CD14-positive monocyte (primary cell): ENCODE measurements around the gene CARNS1. TPM values are rescaled to one million over a fixed set of nuclear protein-coding genes. Genes with fewer than 3 reads are reported as not detected.
A peak's percentile ranks its signal among the peaks of the same experiment; 100 is the strongest.

Experiments
- DNase-seq, 3 donors: peaks; one replicate each; pipeline ENCODE4 v3.0.0-alpha.2; 2011 to 2022
- H2AFZ ChIP-seq: 2 replicates; pipeline ENCODE4 v1.6.0; 2012; ENCODE audit warnings: mild to moderate bottlenecking, low read depth, low read length, inconsistent platforms; ENCODE audit not compliant: insufficient read depth, poor library complexity, severe bottlenecking
- H3K27ac ChIP-seq, 2 donors: 1 replicate in 1 of 2; 2 replicates in 1 of 2; pipeline ENCODE4 v1.5.1; 2012 to 2013; ENCODE audit warnings: low read length in 2 of 2, control low read depth in 1 of 2, inconsistent platforms in 1 of 2, low read depth in 1 of 2, mild to moderate bottlenecking in 1 of 2
- H3K27me3 ChIP-seq, 2 donors: one replicate each; pipeline versions ENCODE4 v1.6.0 to v1.6.1; 2011 to 2013; ENCODE audit warnings: low read length in 2 of 2; ENCODE audit not compliant: control insufficient read depth in 2 of 2, insufficient read depth in 2 of 2
- H3K36me3 ChIP-seq, 2 donors: replicated peaks in 1 of 2; 1 replicate in 1 of 2; 2 replicates in 1 of 2; pipeline versions ENCODE4 v1.5.1 to v1.6.1; 2012 to 2013; ENCODE audit warnings: low read length in 2 of 2, control low read depth in 1 of 2, inconsistent platforms in 1 of 2, mild to moderate bottlenecking in 1 of 2; ENCODE audit not compliant: insufficient read depth in 2 of 2, control insufficient read depth in 1 of 2
- H3K4me1 ChIP-seq, 2 donors: 1 replicate in 1 of 2; 2 replicates in 1 of 2; pipeline versions ENCODE4 v1.5.1 to v1.6.1; 2012 to 2013; ENCODE audit warnings: low read length in 2 of 2, control low read depth in 1 of 2, inconsistent platforms in 1 of 2, mild to moderate bottlenecking in 1 of 2, moderate library complexity in 1 of 2; ENCODE audit not compliant: insufficient read depth in 2 of 2, control insufficient read depth in 1 of 2
- H3K4me2 ChIP-seq: replicated peaks from 2 replicates; pipeline ENCODE3; 2012; ENCODE audit warnings: low read length, moderate library complexity, mild to moderate bottlenecking; ENCODE audit not compliant: poor library complexity, severe bottlenecking; ENCODE audit errors: extremely low read depth
- H3K4me3 ChIP-seq, 3 experiments: fragments of 200-600 bp in 1 of 3; sonication (generic) in 1 of 3; replicated peaks in 1 of 3; 1 replicate in 2 of 3; 2 replicates in 1 of 3; pipeline ENCODE4 v1.5.1; 2011 to 2013; ENCODE audit warnings: low read length in 3 of 3, mild to moderate bottlenecking in 3 of 3, control low read depth in 2 of 3, low read depth in 2 of 3, inconsistent platforms in 1 of 3, moderate library complexity in 1 of 3
- H3K79me2 ChIP-seq: 2 replicates; pipeline ENCODE4 v1.6.0; 2012; ENCODE audit warnings: mild to moderate bottlenecking, control low read depth, inconsistent platforms, low read length, moderate library complexity; ENCODE audit not compliant: insufficient read depth
- H3K9ac ChIP-seq: 2 replicates; pipeline ENCODE4 v1.6.0; 2017; ENCODE audit warnings: low read length, mild to moderate bottlenecking; ENCODE audit not compliant: insufficient read depth, poor library complexity, severe bottlenecking
- H3K9me3 ChIP-seq, 2 donors: replicated peaks in 1 of 2; 1 replicate in 1 of 2; 2 replicates in 1 of 2; pipeline versions ENCODE4 v1.5.1 to v1.6.1; 2012 to 2013; ENCODE audit warnings: low read length in 2 of 2, control low read depth in 1 of 2; ENCODE audit not compliant: control insufficient read depth in 1 of 2, insufficient read depth in 1 of 2
- H4K20me1 ChIP-seq: 2 replicates; pipeline ENCODE4 v1.6.0; 2012; ENCODE audit warnings: mild to moderate bottlenecking, low read length, control low read depth, moderate library complexity; ENCODE audit not compliant: insufficient read depth
- H3K27ac Mint-ChIP-seq, 7 donors: one replicate each; pipeline ENCODE4 v1.8.0; 2020; ENCODE audit warnings: mild to moderate bottlenecking in 7 of 7, mixed read lengths in 7 of 7, moderate library complexity in 6 of 7, inconsistent platforms in 2 of 7
- H3K27me3 Mint-ChIP-seq, 3 donors: one replicate each; pipeline ENCODE4 v1.8.0; 2021 to 2022; ENCODE audit warnings: low read depth in 3 of 3, mild to moderate bottlenecking in 3 of 3, mixed read lengths in 3 of 3, moderate library complexity in 3 of 3, inconsistent platforms in 1 of 3
- H3K36me3 Mint-ChIP-seq, 2 donors: one replicate each; pipeline ENCODE4 v1.8.0; 2020; ENCODE audit warnings: mixed read lengths in 2 of 2, inconsistent platforms in 1 of 2, mild to moderate bottlenecking in 1 of 2
- H3K4me1 Mint-ChIP-seq: one replicate; pipeline ENCODE4 v1.8.0; 2020; ENCODE audit warnings: mild to moderate bottlenecking, mixed read lengths
- H3K4me3 Mint-ChIP-seq, 2 donors: one replicate each; pipeline ENCODE4 v1.8.0; 2020; ENCODE audit warnings: mild to moderate bottlenecking in 2 of 2, mixed read lengths in 2 of 2, moderate library complexity in 1 of 2
- H3K9me3 Mint-ChIP-seq, 7 donors: one replicate each; pipeline ENCODE4 v1.8.0; 2020 to 2022; ENCODE audit warnings: mixed read lengths in 7 of 7, mild to moderate bottlenecking in 6 of 7, moderate library complexity in 6 of 7, inconsistent platforms in 2 of 7
- WGBS: methylation state at CpG from one replicate; pipeline ENCODE4 v1.1.5; 2013; ENCODE audit warnings: missing lambda C conversion rate; ENCODE audit not compliant: insufficient coverage; 5-methylcytosine and 5-hydroxymethylcytosine counted together
- intact Hi-C, 2 donors: fragments of 100-400 bp; cut with micrococcal nuclease; formaldehyde crosslinking; loops; one replicate each; pipeline versions ENCODE4 v1.15.0 to v1.15.1; 2023
- polyA plus RNA-seq, 3 donors: library from polyadenylated mRNA; depleted of rRNA in 1 of 3; unstranded in 2 of 3; stranded (reverse) in 1 of 3; fragments of 300-500 nt in 2 of 3; fragments of >200 nt in 1 of 3; fragmentation: Illumina TruSeq in 2 of 3; gene quantifications; 1 replicate in 2 of 3; 2 replicates in 1 of 3; pipeline ENCODE4 v1.2.3, GENCODE V29; 2012 to 2021
- TF ChIP-seq, protein P1 (sequence below): fragments of 200-600 bp; IDR thresholded peaks from one replicate; pipeline ENCODE4 v1.8.0; 2022; ENCODE audit warnings: antibody characterized with exemption, mild to moderate bottlenecking

The CARNS1 gene
- polyA plus RNA-seq, 3 donors, result 0.09 TPM; not detected in 2

DNA sequence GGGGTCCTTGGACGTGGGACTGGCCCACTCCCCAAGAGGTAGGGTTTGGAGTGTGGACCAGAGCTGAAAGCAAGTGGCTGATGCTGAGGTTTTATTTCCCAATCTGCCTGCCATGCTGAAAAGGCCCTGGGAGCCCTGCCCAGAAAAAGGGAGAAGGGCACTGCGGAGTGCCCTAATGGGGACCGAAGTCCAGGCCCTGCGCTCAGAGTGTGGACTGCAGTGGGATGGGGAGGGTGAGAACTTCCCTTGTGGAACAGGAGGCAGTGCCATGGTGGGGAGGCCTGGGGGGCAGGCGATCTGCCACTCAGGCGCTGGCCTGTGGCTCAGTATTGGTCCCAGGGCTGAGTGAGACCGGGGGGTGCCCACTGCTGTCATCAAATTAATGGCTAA, 32.7 kb downstream of the CARNS1 start:
- 96% methylated on average over 5 of the region's 7 CpGs for WGBS
- no peak overlapping the region for H3K27ac ChIP-seq

DNA sequence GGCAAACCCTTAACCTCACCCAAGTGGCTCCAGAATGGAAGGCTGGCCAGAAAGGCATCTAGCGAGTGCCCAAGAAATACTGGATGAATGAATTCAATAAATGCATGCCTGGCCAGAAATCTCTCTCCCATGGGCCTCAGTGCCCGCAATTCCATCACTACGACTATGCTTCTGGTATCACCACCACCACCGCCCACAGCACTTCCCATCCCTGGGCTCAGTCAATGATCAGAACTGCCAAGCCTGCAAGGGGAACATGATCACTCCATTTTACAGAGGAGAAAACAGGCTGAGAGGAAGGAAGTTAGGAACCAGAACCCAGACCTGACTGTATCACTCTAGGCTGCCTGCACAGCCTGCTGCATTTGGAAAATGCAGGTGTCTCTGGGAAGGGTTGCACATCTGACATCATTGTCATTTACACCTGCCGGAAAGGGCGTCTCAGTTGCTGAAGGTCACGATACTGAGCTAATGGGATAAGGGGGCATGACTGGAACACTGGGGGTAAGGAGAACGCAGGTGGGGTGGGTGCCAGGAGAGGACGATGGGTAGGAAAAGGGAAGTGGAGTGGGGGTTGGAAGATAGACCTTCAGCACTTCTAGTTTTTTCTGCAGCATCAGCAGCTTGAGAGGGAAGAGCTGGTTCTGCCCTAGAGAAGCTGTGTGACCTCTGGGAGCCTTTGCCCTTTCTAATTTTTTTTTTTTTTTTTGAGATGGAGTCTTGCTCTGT, 33.8 kb downstream of the CARNS1 start:
- TF ChIP-seq, protein P1, sequence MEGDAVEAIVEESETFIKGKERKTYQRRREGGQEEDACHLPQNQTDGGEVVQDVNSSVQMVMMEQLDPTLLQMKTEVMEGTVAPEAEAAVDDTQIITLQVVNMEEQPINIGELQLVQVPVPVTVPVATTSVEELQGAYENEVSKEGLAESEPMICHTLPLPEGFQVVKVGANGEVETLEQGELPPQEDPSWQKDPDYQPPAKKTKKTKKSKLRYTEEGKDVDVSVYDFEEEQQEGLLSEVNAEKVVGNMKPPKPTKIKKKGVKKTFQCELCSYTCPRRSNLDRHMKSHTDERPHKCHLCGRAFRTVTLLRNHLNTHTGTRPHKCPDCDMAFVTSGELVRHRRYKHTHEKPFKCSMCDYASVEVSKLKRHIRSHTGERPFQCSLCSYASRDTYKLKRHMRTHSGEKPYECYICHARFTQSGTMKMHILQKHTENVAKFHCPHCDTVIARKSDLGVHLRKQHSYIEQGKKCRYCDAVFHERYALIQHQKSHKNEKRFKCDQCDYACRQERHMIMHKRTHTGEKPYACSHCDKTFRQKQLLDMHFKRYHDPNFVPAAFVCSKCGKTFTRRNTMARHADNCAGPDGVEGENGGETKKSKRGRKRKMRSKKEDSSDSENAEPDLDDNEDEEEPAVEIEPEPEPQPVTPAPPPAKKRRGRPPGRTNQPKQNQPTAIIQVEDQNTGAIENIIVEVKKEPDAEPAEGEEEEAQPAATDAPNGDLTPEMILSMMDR, result no peak
- peaks cover 36% of the 10 kb centered on the region for H3K4me1 Mint-ChIP-seq
- H3K4me3 Mint-ChIP-seq, result peak overlapping the region in 1 of 2 donors; percentile 43
- Histone ChIP-seq H3K79me2 (no peaks in the 10 kb centered on the region), H3K9me3 (no peaks in the 10 kb centered on the region), H4K20me1 (no peaks in the 10 kb centered on the region), H3K27ac (peak overlapping the region; percentile 24 to 42), H2AFZ (no peak overlapping the region), H3K4me3 (no peak overlapping the region), H3K4me1 (peaks cover 32 to 49% of the 10 kb centered on the region in 2 donors), H3K36me3 (no peaks in the 10 kb centered on the region), H3K9ac (no peak overlapping the region), H3K4me2 (peak overlapping the region; percentile 40), H3K27me3 (no peaks in the 10 kb centered on the region)
- no peaks in the 10 kb centered on the region for H3K9me3 Mint-ChIP-seq
- peak; percentile 42 to 63 (median 47) for DNase-seq
- H3K27ac Mint-ChIP-seq, result peak overlapping the region; percentile 12 to 86 (median 80)
- H3K36me3 Mint-ChIP-seq, result peaks cover 3% of the 10 kb centered on the region in 2 donors
- intact Hi-C loops, result no loop called here
- H3K27me3 Mint-ChIP-seq, result peaks cover 3 to 4% (median 3%) of the 10 kb centered on the region in 3 donors
- WGBS, result 54% methylated on average over 7 of the region's 9 CpGs

More for the DNA sequence above, 32.7 kb downstream of the CARNS1 start:
- Histone ChIP-seq H2AFZ (no peak overlapping the region), H3K4me3 (no peak overlapping the region), H4K20me1 (no peaks in the 10 kb centered on the region), H3K36me3 (no peaks in the 10 kb centered on the region), H3K79me2 (no peaks in the 10 kb centered on the region), H3K4me1 (peaks cover 38 to 56% of the 10 kb centered on the region in 2 donors), H3K9ac (no peak overlapping the region), H3K27me3 (no peaks in the 10 kb centered on the region), H3K4me2 (no peak overlapping the region), H3K9me3 (no peaks in the 10 kb centered on the region)
- no peak overlapping the region for H3K4me3 Mint-ChIP-seq
- peaks cover 41% of the 10 kb centered on the region for H3K4me1 Mint-ChIP-seq
- no peaks in the 10 kb centered on the region for H3K9me3 Mint-ChIP-seq
- DNase-seq, result no peak
- H3K36me3 Mint-ChIP-seq, result peaks cover 3% of the 10 kb centered on the region in 2 donors
- TF ChIP-seq, protein P1, result no peak
- intact Hi-C loops, result no loop called here
- no peak overlapping the region for H3K27ac Mint-ChIP-seq
- peaks cover 3 to 4% (median 3%) of the 10 kb centered on the region in 3 donors for H3K27me3 Mint-ChIP-seq
